Transverse colon (tissue), 4 donors: ENCODE results near the gene PNPLA4.

Source experiments
- CTCF ChIP-seq, 5 experiments: fragments of 200-600 bp in 3 of 5; fragments of 450-650 bp in 2 of 5; sonication (generic) in 3 of 5; IDR thresholded peaks; 1 replicate in 2 of 5; 2 replicates in 3 of 5; pipeline ENCODE4 v1.5.1; 2016 to 2017; ENCODE audit warnings: antibody characterized with exemption in 5 of 5, inconsistent platforms in 3 of 5, mild to moderate bottlenecking in 2 of 5, moderate library complexity in 1 of 5
- EP300 ChIP-seq: sonication (generic); formaldehyde crosslinking; IDR thresholded peaks from one replicate; pipeline ENCODE4 v1.6.1; 2017; ENCODE audit warnings: antibody characterized with exemption, low read depth
- POLR2A ChIP-seq: fragments of 450-650 bp; IDR thresholded peaks from one replicate; pipeline ENCODE4 v1.6.1; 2016; ENCODE audit warnings: antibody characterized with exemption, mild to moderate bottlenecking, moderate library complexity
- POLR2AphosphoS5 ChIP-seq, 3 donors: sonication (generic); formaldehyde crosslinking; IDR thresholded peaks; one replicate each; pipeline ENCODE4 v1.6.1; 2016; ENCODE audit warnings: antibody characterized with exemption in 3 of 3

- TF ChIP-seq CTCF (IDR thresholded peaks at IDR 0.05) (peak in 1 of 5 experiments; percentile 6), EP300 (no peak), POLR2A (no peak), POLR2AphosphoS5 (IDR thresholded peaks at IDR 0.05) (no peak)
Measured at GRCh38 chrX:7941390-7942042, 14.3 kb upstream of the PNPLA4 start.
